GM12878 (cell line): ENCODE measurements around the gene GSS. TPM values are rescaled to one million over a fixed set of nuclear protein-coding genes. Genes with fewer than 3 reads are reported as not detected.

Experiments
- ATAC-seq: fragments of 200-7000 bp; cut with Tn5 transposase; 3 replicates; pipeline ENCODE4 v1.9.1; 2020; ENCODE audit warnings: mild to moderate bottlenecking, moderate library complexity
- BruUV-seq: library from RNA; stranded (reverse); fragments of 400-500 nt; replicated peaks from 2 replicates; lab custom pipeline; 2021; lab: Mats Ljungman, UMichigan
- CTCF ChIA-PET: fragments of 300-600 bp; sonication (Branson Sonifier 250); formaldehyde crosslinking; extraction: SDS; loops from one replicate; lab custom pipeline; 2021; ENCODE audit warnings: inconsistent platforms; lab: Yijun Ruan, JAX
- POLR2A ChIA-PET: fragments of 350-600 bp; formaldehyde crosslinking; extraction: SDS; loops from one replicate; lab custom pipeline; 2021; ENCODE audit warnings: inconsistent platforms; lab: Charles Lee
- RAD21 ChIA-PET: fragments of 300-600 bp; sonication (Branson Sonifier 250); formaldehyde crosslinking; loops from one replicate; lab custom pipeline; 2023; ENCODE audit warnings: antibody characterized with exemption; ENCODE audit not compliant: unreplicated experiment; lab: Charles Lee
- SMC1A ChIA-PET: fragments of 300-600 bp; sonication (Branson Sonifier 250); formaldehyde crosslinking; loops from one replicate; lab custom pipeline; 2023; ENCODE audit not compliant: unreplicated experiment, uncharacterized antibody; lab: Charles Lee
- DNase-seq: peaks from one replicate; pipeline ENCODE4 v3.0.0-alpha.2; 2011; ENCODE audit warnings: low read depth, low spot score
- FAIRE-seq: peaks from 3 replicates; lab custom pipeline; 2011; peaks lifted over from hg19 to GRCh38; lab: Jason Lieb, UNC
- H2AFZ ChIP-seq: 2 replicates; pipeline ENCODE4 v1.6.0; 2011; ENCODE audit warnings: low read depth, low read length, control low read depth; ENCODE audit not compliant: control insufficient read depth
- H3K27ac ChIP-seq: 2 replicates; pipeline ENCODE4 v1.5.1; 2011; ENCODE audit warnings: control low read depth; ENCODE audit not compliant: control insufficient read depth, insufficient read depth
- H3K27me3 ChIP-seq, 2 experiments: replicated peaks in 1 of 2; 2 replicates each; pipeline versions ENCODE4 v1.6.0 to v1.6.1; 2011; ENCODE audit warnings: low read length in 1 of 2; ENCODE audit not compliant: control insufficient read depth in 2 of 2, insufficient read depth in 2 of 2
- H3K36me3 ChIP-seq, 2 experiments: 2 replicates each; pipeline ENCODE4 v1.5.1; 2011; ENCODE audit warnings: low read length in 1 of 2; ENCODE audit not compliant: control insufficient read depth in 2 of 2, insufficient read depth in 2 of 2
- H3K4me1 ChIP-seq: 2 replicates; pipeline ENCODE4 v1.6.1; 2011; ENCODE audit warnings: mild to moderate bottlenecking, low read length, moderate library complexity, mixed read lengths; ENCODE audit not compliant: control insufficient read depth, insufficient read depth
- H3K4me2 ChIP-seq: 2 replicates; pipeline ENCODE4 v1.6.0; 2011; ENCODE audit warnings: control low read depth; ENCODE audit not compliant: control insufficient read depth, insufficient read depth
- H3K4me3 ChIP-seq: fragments of 200-600 bp; sonication (generic); 2 replicates; pipeline ENCODE4 v1.5.1; 2016
- H3K79me2 ChIP-seq: 2 replicates; pipeline ENCODE4 v1.6.0; 2011; ENCODE audit warnings: low read length; ENCODE audit not compliant: control insufficient read depth, insufficient read depth
- H3K9ac ChIP-seq: 2 replicates; pipeline ENCODE4 v1.8.0; 2011; ENCODE audit warnings: low read length, control low read depth, mixed read lengths; ENCODE audit not compliant: control insufficient read depth, insufficient read depth
- H3K9me3 ChIP-seq: replicated peaks from 3 replicates; pipeline ENCODE4 v1.5.1; 2011; ENCODE audit warnings: mild to moderate bottlenecking, low read length; ENCODE audit not compliant: control insufficient read depth, insufficient read depth
- H4K20me1 ChIP-seq: 2 replicates; pipeline ENCODE4 v1.6.0; 2011; ENCODE audit not compliant: control insufficient read depth, insufficient read depth
- ATF2 ChIP-seq: IDR thresholded peaks from 2 replicates; pipeline ENCODE4 v1.6.1; 2012; ENCODE audit warnings: low read length, inconsistent platforms
- CHD4 ChIP-seq: fragments of 200-600 bp; sonication (generic); IDR thresholded peaks from 2 replicates; pipeline ENCODE4 v1.6.1; 2016; ENCODE audit warnings: mild to moderate bottlenecking
- DPF2 ChIP-seq: fragments of 450-650 bp; IDR thresholded peaks from 2 replicates; pipeline ENCODE4 v1.6.1; 2017; ENCODE audit warnings: mild to moderate bottlenecking
- IRF4 ChIP-seq: IDR thresholded peaks from 2 replicates; pipeline ENCODE4 v1.6.1; 2011; ENCODE audit warnings: low read depth, low read length
- LARP7 ChIP-seq: fragments of 450-650 bp; IDR thresholded peaks from 2 replicates; pipeline ENCODE4 v1.6.1; 2017; ENCODE audit warnings: mild to moderate bottlenecking
- MAX ChIP-seq: IDR thresholded peaks from 2 replicates; pipeline ENCODE4 v1.6.1; 2012; ENCODE audit warnings: low read depth, low read length, improper control_type of control experiment
- NBN ChIP-seq: fragments of 450-650 bp; IDR thresholded peaks from 2 replicates; pipeline ENCODE4 v1.6.1; 2016
- NFYA ChIP-seq: IDR thresholded peaks from 2 replicates; pipeline ENCODE4 v1.6.1; 2011; ENCODE audit warnings: low read depth, mild to moderate bottlenecking, low read length, improper control_type of control experiment, borderline replicate concordance
- PBX3 ChIP-seq: IDR thresholded peaks from 2 replicates; pipeline ENCODE4 v1.6.1; 2011; ENCODE audit warnings: mild to moderate bottlenecking, low read depth, low read length, moderate library complexity; ENCODE audit not compliant: insufficient replicate concordance
- RAD21 ChIP-seq: IDR thresholded peaks from 2 replicates; pipeline ENCODE4 v1.6.1; 2011; ENCODE audit warnings: mild to moderate bottlenecking, low read depth, low read length, moderate library complexity; ENCODE audit not compliant: insufficient read depth
- ZSCAN29 ChIP-seq: fragments of 450-650 bp; IDR thresholded peaks from 2 replicates; pipeline ENCODE4 v1.6.1; 2017; ENCODE audit warnings: mild to moderate bottlenecking, moderate library complexity
- WGBS: methylation state at CpG from one replicate; pipeline ENCODE4 v1.1.6; 2016; ENCODE audit warnings: low lambda C conversion rate; ENCODE audit not compliant: insufficient replicate concordance, insufficient coverage; ENCODE audit errors: missing lambda C conversion rate; 5-methylcytosine and 5-hydroxymethylcytosine counted together
- in situ Hi-C: fragments of 300-500 bp; cut with MboI; formaldehyde crosslinking; loops from 9 replicates; pipeline ENCODE4 v1.14.3; 2018; ENCODE audit warnings: mixed read lengths
- intact Hi-C: fragments of 100-400 bp; cut with micrococcal nuclease; formaldehyde crosslinking; loops from one replicate; pipeline ENCODE4 v1.14.2; 2022; ENCODE audit not compliant: unreplicated experiment
- polyA plus RNA-seq, 11 experiments: library from polyadenylated mRNA; depleted of rRNA in 4 of 11; unstranded in 6 of 11; stranded (reverse) in 5 of 11; fragments of >200 nt; fragmentation: Nextera tagmentation in 4 of 11; fragmentation: Illumina TruSeq in 1 of 11; extraction: Ambion mirVana in 4 of 11; extraction: Trizol in 1 of 11; gene quantifications; 1 replicate in 1 of 11; 2 replicates in 10 of 11; pipeline versions ENCODE4 v1.2.1 to v1.2.3, GENCODE V29; 2011 to 2016; ENCODE audit warnings: inconsistent platforms in 2 of 11, missing spikeins in 2 of 11, low read depth in 1 of 11
- total RNA-seq, 4 experiments: library from RNA; depleted of rRNA in 3 of 4; stranded (reverse); fragments of >200 nt in 3 of 4; fragmentation: Illumina TruSeq in 1 of 4; extraction: Trizol in 1 of 4; gene quantifications; 2 replicates each; pipeline versions ENCODE4 v1.2.1 to v1.2.3, GENCODE V29; 2013 to 2021

GSS gene
- total and polyA plus RNA-seq, 10 of the 15 experiments (the other 5 are each of a cell fraction or from before 2014, with no cell fraction given): 12.7 to 120 (median 67.4) TPM

- ChIA-PET RAD21 (interaction anchor here (2.4 kb wide), 1 partner anchor 77 kb away, joined by 6 read pairs; the partner anchor contains the start of gene ACSS2), SMC1A (no interaction called here), CTCF (interaction anchor here (0.9 to 2.7 kb wide), 3 partner anchors 12 to 79 kb away, joined by 3 to 13 read pairs (median 3); partner anchors contain the start of gene GGT7)
- H3K27me3 ChIP-seq: no peaks in the 10 kb centered on the region
- intact Hi-C loops (no loop called here), in situ Hi-C loops (no loop called here)
- H3K79me2 ChIP-seq: 0 out of 2 replicates have a peak, but pooled peaks cover 2% of the 10 kb centered on the region
- BruUV-seq: no TSS peak
- H3K4me3 ChIP-seq: no peak overlapping the region
- H2AFZ ChIP-seq: no peak overlapping the region
- FAIRE-seq: no peak
- no peak for DNase-seq
- no peaks in the 10 kb centered on the region for H4K20me1 ChIP-seq
- H3K9me3 ChIP-seq: no peaks in the 10 kb centered on the region
- no peak overlapping the region for H3K4me2 ChIP-seq
- no peak for ATAC-seq
- TF ChIP-seq NFYA: no peak
- no peak for TF ChIP-seq PBX3
- TF ChIP-seq MAX: no peak
- TF ChIP-seq RAD21: no peak
- TF ChIP-seq NBN: no peak
- TF ChIP-seq LARP7: no peak
- TF ChIP-seq ZSCAN29: no peak
- no peak for TF ChIP-seq ATF2
- TF ChIP-seq IRF4: no peak
- no peak for TF ChIP-seq DPF2
- no peak for TF ChIP-seq CHD4
- TF ChIP-seq, all 136 proteins: peak for 0
- 98% methylated on average over 5 of the region's 5 CpGs for WGBS
- Histone ChIP-seq H3K4me1 (peaks cover 8% of the 10 kb centered on the region), H3K9ac (no peak overlapping the region), H3K27ac (no peak overlapping the region), H3K36me3 (peaks cover 0 to 3% of the 10 kb centered on the region in 2 experiments; a peak in 2 of 4 replicates)
- POLR2A ChIA-PET: interaction anchor here (0.6 to 2.0 kb wide), 3 partner anchors 59 to 77 kb away, joined by 3 to 7 read pairs (median 3); partner anchors contain the start of gene ACSS2
Observed at GRCh38 chr20:34952671-34953070, 2.9 kb downstream of the GSS start.
